GM18499 (cell line): ENCODE measurements around the gene CERS4.
"Not testable (repeated sequence)": the region's sequence is repeated elsewhere in the genome, so short reads cannot be mapped to it uniquely, and the experiment has no call there.

Experiments used
- ATAC-seq: cut with Tn5 transposase; IDR thresholded peaks from one replicate; pipeline ENCODE4 v1.9.1; 2021; ENCODE audit warnings: moderate number of reproducible peaks; ENCODE audit not compliant: insufficient read depth, unreplicated experiment

The CERS4 gene

DNA sequence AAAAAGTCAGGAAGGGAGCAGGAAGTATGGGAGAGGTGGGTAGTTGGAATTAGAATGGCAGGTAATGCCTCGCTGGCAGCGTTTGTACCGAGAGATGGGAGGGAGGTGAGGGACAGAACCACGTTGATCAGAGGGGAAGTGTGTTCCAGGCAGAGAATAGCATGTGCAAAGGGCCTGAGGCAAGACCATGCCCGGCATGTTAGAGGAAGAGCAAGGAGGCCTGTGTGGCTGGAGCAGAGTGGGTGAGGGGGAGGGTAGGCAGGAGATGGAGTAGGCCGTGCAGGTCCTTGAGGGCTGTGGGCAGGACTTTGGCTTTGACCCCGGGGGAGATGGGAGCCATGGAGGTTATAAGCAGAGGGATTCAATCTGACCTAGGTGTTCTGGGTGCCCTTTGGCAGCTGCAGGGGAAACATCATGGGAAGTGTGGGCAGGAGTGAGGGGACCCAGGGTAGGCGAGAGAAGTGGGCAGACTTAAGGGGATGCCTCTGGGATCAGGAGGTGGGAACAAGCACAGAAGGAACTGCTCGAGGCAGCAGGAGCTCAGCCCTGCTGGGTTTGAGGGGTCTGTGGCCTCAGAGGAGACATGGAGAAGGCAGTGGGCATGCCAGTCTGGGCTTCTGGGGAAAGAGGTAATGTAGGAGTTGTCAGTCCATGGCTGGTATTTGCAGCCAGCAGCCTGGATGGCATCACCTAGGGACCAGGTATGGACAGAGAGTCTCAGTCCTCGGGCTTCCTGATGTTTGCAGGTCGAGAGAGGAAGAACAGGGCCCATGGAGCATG is 50.2 kb downstream of the CERS4 start:
- no peak for ATAC-seq

DNA sequence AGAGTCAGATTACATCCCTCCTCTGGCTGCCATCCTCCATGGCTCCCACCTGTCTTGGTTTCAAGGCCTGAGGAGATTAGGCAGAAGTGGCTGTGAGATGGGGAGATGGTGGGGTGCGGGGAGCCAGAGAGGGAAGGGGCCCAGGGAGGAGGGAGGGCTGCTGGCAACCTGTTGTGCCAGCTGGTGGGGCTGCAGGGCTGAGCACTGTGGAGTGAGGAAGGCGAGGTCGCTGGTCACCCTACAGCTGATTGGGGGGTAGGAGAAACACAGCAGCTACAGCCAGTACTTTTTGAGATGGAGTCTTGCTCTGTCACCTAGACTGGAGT is 50.7 kb downstream of the CERS4 start:
- ATAC-seq: no peak

DNA sequence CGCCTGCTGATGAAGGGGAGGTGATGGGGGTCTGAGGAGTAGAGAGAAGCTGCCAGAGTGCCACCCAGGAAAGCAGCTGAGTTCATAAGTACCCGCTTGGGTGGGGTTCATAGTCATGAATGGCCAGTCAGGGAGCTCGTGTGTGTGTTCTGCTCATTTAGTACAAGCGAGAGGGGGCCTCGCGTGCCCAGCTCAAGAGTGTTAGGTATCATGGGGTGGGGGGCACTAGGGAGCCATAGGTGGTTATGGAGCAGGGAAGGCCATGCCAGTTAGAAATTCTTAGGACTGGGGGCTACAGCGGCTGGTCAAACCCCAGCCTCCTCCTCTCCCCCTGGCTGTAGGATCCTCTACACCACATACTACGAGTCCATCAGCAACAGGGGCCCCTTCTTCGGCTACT is 52.2 kb downstream of the CERS4 start:
- ATAC-seq: no peak

DNA sequence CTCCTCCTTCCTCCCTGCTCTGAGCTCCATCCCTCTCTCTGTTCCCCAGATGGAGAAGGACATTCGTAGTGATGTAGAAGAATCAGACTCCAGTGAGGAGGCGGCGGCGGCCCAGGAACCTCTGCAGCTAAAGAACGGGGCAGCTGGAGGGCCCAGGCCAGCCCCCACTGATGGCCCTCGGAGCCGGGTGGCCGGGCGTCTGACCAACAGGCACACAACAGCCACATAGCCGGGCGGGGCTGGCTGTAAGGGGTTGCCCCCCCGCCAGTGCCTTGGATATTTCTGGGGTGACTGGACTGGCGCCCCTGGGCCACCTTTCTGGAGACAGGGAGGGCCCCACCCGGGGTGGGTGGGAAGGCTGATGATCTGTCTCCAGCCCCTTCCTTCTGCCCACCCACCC is 52.7 kb downstream of the CERS4 start:
- ATAC-seq: no peak

DNA sequence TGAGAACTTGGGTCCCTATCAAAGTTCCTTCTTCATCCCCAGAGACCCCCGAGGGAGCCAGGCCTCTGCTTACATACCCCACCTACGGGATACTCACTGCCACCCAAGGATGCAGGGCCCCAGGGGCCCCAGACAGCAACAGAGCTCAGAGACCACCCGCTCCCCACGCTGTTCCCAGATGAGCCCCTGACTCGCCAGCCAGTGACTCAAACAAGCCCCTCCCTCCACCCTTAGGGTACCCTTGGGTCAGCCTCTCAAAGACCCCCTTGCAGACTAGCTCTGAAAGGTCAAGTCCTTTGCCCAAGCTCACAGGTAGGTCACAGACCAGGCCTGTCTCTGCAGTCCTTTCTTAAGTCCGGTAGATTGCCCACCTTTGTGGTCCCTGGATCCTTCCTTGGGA is 53.3 kb downstream of the CERS4 start:
- no peak for ATAC-seq

DNA sequence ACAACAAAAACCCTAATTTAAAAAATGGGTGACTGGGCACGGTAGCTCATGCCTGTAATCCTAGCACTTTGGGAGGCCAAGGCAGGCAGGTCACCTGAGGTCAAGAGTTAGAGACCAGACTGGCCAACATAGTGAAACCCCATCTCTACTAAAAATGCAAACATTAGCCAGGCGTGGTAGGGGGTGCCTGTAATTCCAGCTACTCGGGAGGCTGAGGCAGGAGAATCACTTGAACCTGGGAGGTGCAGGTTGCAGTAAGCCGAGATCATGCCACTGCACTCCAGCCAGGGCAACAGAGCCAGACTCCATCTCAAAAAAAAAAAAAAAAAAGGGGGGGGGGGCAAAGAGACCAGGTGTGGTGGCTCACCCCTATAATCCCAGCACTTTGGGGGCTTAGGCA is 55.1 kb downstream of the CERS4 start:
- not testable (repeated sequence) for ATAC-seq

DNA sequence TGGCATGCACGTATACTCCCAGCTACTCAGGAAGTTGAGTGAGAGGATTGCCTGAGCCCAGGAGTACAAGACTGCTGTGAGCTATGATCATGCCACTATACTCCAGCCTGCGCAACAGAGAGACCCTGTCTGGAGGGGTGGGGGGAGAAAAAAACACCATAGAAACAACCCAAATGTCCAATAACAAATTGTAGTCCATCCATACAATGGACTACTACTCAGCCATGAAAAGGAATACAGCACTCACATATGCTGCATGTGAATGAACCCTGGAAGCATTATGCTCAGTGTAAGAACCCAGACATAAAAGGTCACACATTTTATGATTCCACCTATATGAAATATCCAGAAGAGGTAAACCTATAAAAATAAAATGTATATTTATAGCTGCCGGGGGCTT is 56.7 kb downstream of the CERS4 start:
- ATAC-seq: no peak

DNA sequence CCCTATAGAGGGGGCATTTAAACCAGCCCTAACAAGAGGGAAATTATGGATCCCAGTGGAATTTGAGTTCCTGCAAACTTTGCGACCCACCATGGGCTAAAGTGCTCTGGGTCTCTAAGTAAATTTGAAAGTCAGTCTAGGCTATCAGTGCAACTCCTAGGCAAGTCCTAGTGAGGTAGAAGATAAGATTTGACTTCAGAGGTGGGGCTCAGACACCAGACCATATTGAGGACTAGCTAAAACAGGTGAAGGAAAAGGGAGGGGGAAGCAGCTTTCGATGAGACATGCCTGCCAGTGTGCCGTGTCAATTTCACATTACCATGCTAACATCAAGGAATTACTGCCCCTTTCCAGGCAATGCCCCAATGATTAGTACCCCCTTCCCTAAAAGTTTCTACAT is 60.6 kb downstream of the CERS4 start:
- ATAC-seq: no peak

DNA sequence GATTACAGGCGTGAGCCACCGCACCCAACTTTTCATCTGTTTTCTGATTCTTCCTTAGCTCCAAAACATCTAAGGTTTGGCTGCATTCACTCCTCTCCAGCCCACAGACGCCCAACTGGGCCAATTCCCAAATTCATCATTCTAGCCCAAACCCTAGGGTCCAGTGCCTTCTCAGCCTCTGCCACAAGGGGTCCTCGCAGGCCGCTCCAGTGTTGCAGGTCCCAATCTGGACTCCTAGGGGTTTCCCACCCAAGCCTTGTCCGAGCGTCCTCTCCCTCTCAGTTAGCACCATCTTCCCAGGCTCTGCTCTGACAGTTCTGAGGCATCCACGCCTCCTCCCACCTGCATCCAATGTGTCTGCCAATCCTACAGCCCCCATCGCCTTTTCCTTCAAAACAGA is 67.3 kb downstream of the CERS4 start:
- not testable (repeated sequence) for ATAC-seq

DNA sequence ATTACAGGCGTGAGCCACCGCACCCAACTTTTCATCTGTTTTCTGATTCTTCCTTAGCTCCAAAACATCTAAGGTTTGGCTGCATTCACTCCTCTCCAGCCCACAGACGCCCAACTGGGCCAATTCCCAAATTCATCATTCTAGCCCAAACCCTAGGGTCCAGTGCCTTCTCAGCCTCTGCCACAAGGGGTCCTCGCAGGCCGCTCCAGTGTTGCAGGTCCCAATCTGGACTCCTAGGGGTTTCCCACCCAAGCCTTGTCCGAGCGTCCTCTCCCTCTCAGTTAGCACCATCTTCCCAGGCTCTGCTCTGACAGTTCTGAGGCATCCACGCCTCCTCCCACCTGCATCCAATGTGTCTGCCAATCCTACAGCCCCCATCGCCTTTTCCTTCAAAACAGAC is 82.2 kb downstream of the CERS4 start:
- ATAC-seq: not testable (repeated sequence)

DNA sequence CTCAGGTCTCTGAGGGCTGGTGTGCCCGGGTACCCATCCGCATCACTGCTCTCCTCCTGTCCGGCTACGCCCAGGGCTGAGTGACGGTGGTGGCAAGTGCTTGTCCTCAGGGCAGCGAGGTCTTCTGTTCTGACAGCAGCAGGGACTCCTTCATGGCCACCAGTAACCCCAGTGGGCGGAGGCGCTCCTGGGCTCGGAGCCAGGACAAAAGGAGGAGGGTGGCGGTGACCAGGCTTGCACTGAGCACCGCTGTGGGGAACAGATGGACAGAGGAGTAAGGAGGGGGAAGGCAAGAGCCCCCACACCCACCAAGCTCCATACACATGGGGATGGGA is 93.2 kb downstream of the CERS4 start:
- ATAC-seq: no peak

DNA sequence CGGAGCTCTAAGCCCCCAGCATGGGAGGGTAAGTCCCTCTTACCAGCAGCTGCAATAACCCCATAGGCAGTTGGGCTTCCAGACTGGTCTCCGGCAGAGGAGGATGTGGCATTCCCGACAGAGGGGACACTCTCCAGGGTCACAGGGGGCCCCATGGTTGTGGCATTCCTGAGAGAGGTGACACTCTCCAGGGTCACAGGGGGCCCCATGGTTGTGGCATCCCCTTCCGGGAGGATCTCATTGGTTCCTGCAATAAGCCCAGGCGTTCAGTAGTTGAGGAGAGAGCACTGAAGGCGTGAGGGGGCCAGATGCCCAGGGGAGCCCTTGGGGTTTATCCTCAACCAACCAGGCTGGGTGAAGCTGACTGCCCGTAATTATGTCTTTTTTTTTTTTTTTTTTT is 93.6 kb downstream of the CERS4 start:
- no peak for ATAC-seq

DNA sequence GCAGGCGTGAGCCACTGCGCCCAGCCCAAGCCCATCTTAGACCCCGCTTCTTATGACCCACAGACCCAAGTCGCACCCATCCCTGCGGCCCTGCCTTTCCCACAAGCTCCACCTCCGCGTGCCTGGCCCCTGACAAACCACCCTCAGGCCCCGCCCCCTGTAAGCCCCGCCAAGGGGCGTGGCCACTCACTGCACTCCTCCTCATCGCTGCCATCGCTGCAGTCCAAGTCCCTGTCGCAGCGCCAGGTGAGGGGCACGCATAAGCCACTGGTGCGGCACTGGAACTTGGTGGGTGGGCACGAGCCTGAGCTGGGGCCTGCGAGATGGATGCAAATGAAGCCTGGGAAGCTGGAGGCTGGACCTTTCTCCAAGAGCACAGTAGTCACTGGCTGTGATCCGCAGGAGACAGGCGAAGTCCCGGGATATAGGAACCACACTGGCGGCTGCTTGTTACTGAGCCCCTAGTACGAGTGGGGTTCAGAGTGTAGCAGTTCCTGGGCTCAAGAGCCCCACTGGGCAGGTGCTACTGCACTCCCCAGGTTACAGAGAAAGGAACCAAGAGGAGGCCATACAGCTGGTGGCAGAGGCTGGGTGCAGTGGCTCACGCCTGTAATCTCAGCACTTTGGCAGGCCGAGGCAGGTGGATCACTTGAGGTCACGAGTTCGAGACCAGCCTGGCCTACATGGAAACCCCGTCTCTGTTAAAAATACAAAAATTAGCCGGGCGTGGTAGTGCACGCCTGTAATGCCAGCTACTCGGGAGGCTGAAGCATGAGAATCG is 95.9 kb downstream of the CERS4 start:
- no peak for ATAC-seq

DNA sequence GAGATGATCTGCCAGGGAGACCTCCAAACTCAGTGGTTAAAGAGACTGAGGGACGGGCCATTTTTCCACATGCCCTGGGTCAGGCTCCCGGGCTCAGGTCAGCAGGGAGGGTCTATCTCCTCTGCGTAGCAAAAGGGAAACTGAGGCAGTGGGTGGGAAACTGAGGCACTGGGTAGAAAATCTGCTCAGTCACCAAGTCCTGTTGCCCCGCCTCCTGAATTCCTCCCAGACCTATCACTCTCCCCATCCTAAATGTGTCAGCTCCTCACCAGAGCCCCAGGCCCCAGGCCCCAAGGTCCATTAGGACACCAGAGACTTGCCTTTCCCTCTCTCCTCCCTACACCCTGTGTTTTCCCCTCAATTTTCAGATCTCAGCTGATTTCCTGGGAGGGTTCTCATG is 96.6 kb downstream of the CERS4 start:
- ATAC-seq: no peak

DNA sequence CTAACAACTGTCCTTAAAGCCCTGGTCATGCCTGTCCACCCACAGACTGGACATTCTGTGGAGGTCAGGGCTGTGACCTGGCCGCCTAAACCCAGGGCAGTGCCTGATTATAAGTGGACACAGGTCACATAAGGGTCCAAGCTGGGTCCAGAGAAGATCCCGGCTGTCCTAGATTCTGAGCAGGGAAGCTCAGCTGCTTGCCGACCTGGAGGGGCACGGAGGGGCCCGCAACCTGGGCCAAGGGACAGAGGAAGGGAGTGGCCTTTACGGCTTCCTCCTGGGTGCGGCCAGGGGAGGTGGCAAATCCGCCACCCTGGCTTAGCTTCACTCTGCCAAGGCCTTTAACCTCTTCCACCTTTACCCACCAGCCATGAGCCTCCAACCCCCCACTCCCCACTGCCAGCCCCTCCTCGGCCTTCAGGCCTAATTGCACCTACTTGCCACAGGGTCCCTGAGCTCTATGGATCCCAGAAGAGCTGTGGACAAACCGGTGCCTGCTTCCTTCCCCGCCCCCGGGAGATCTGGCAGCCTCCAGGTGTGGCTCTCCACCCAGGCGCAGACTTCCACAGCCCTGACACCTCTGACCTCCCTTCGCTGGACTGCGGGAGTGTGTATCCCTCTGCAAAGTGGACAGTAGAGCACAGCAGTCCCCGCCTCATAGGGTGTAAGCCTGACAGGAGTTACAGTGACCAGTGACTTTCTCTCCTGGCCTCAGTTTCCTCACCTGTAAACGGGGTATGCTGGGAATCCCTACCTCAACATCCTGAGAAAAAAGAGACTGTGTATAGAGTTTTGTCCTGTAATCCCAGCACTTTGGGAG is 97.3 kb downstream of the CERS4 start:
- ATAC-seq: no peak

DNA sequence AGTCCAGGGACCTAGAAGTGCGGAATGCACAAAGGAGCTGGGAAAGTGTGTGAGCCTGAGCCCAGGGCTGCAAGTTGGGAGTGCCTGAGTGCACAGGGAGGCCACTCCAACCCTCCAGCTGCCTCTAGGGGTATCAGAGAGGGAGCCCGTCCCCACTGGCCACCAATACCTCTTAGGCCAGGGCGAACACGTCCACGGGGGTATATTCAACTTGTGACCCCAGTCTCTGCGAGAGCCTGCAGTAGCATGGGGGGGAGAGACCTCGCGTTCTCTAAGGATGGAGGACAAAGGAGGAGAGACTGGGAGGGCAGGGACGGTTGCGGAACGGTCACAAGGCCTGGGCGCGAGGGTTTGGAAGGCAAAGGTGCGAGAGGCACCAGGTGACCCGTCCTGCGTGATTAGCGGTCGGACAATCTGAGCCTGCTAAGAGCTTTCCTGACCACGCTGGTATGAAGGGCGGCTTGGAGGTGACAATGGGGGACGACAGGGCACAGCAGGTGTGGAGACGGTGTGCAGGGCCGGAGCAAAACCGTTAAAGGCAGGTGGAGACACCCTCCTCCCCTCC is 98.3 kb downstream of the CERS4 start:
- ATAC-seq: no peak

DNA sequence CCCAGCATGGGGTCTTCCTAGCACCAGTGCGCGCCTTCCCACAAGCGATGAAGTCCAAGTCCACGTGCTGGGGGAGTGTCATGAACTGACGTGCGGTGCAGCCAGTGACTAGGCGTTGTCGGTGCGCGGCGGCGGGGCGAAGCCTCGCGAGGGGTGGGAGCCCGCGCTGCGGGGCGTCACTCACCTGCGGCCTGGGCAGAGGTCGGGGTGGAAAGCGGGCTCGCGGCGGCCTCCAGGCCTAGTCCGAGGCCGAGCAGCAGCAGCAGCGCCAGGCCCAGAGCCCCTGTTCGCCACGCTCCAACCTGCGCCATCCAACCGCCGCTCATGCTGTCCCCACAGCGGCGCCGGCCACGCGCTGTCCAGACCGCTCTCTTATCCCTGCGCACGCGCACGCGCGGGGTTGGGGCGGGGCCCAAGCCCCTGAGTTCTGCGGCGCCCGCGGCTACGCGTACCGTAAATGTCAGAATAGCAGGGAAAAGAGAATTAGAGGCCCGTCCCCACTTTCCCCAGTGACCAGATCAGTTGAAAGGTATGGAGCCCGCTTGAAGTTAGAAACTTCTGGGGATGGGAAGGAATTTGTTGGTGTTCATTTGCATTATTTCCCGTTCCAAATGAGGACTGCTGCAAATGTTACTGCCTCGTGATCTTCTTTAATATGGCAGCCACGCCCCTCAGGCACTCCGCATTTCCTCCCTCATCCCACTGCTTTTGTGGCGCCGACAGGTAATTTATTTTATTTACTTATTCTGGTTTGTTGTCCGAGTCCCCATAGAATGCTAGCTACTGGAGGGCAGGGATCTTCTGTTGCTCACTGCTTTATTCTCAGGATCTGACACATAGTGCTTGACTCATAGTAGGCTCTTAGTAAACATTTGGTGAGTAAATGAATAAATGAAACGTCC is 99.0 kb downstream of the CERS4 start, which contains the start of gene CD320:
Gene CD320, minus strand, starts transcription at position 394 of the 902 bp plus-strand sequence. Its CDS starts 68 bp downstream, at position 326.
- no peak for ATAC-seq

DNA sequence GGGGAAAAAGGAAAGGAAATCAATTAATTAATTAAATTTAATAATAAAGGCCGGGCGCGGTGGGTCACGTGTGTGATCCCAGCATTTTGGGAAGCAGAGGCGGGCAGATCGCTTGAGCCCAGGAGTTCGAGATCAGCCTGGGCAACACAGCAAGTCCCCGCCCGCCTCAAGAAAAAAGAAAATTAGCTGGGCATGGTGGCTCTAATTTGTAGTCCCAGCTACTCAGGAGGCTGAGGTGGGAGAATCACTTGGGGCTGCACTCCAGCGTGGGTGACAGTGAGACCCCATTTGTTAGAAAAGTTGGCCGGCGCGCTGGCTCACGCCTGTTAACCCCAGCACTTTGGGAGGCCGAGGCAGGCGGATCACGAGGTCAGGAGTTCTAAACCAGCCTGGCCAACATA is 99.7 kb downstream of the CERS4 start:
- no peak for ATAC-seq

DNA sequence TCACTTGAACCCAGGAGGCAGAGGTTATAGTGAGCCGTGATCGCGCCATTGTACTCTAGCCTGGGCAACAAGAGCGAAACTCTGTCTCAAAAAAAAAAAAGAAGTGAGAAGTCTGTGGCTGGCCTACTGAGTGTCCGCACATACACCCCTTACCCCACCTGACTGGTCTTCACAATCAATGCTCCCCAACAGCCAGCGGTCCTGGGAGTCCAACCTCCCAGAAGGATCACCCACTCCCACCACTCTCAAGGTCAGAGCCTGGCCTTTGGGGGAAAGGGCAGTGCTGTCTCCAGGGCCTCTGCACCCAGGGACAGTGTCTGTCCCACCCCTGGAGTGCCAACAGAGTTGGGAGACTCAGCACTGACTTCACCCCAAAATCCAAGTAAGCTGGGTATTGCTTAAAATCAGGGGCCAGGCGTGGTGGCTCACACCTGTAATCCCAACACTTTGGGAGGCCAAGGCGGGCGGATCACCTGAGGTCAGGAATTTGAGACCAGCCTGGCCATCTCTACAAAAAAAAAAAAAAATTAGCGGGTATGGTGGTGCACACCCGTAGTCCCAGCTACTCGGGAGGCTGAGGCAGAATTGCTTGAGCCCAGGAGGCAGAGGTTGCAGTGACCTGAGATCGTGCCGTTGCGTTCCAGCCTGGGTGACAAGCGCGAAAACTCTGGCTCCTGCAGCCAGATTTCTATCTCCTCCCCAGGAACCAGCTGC is 101.3 kb downstream of the CERS4 start:
- ATAC-seq: no peak
